H9 (cell line): ENCODE measurements around the gene HIP1R. TPM values are rescaled to one million over a fixed set of nuclear protein-coding genes. Genes with fewer than 3 reads are reported as not detected.

ENCODE experiments used
- DNase-seq: peaks from one replicate; pipeline ENCODE4 v3.0.0-alpha.2; 2017
- H2AFZ ChIP-seq: one replicate; pipeline ENCODE4 v1.6.1; 2013; ENCODE audit warnings: mild to moderate bottlenecking, low read length, control low read depth, moderate library complexity
- H2AK5ac ChIP-seq: 2 replicates; pipeline ENCODE4 v1.6.1; 2013; ENCODE audit warnings: low read length, control low read depth, mixed read lengths; ENCODE audit not compliant: insufficient read length
- H2BK120ac ChIP-seq: one replicate; pipeline ENCODE4 v1.6.1; 2013; ENCODE audit warnings: low read depth, mild to moderate bottlenecking, low read length, control low read depth, inconsistent platforms; ENCODE audit not compliant: poor library complexity, severe bottlenecking
- H2BK12ac ChIP-seq: 2 replicates; pipeline ENCODE4 v1.6.1; 2013; ENCODE audit warnings: low read length, control low read depth, mixed read lengths, low read depth; ENCODE audit not compliant: insufficient read length
- H2BK15ac ChIP-seq: 2 replicates; pipeline ENCODE4 v1.6.1; 2013; ENCODE audit warnings: low read depth, low read length, control low read depth
- H2BK20ac ChIP-seq: one replicate; pipeline ENCODE4 v1.6.1; 2013; ENCODE audit warnings: low read depth, mild to moderate bottlenecking, low read length, control low read depth, inconsistent platforms; ENCODE audit not compliant: poor library complexity, severe bottlenecking
- H2BK5ac ChIP-seq: 2 replicates; pipeline ENCODE4 v1.6.1; 2013; ENCODE audit warnings: low read length, control low read depth, mixed read lengths; ENCODE audit not compliant: insufficient read length
- H3K14ac ChIP-seq: 2 replicates; pipeline ENCODE4 v1.6.1; 2013; ENCODE audit warnings: low read length, control low read depth; ENCODE audit not compliant: insufficient read depth
- H3K18ac ChIP-seq: 2 replicates; pipeline ENCODE4 v1.6.1; 2013; ENCODE audit warnings: low read depth, mild to moderate bottlenecking, mixed read lengths, low read length, control low read depth; ENCODE audit not compliant: insufficient read length
- H3K23ac ChIP-seq: 2 replicates; pipeline ENCODE4 v1.6.1; 2013; ENCODE audit warnings: low read length, control low read depth, mixed read lengths, low read depth; ENCODE audit not compliant: insufficient read length
- H3K23me2 ChIP-seq: 2 replicates; pipeline ENCODE4 v1.6.1; 2013; ENCODE audit warnings: low read depth, mild to moderate bottlenecking, mixed read lengths, low read length, control low read depth; ENCODE audit not compliant: insufficient read length, poor library complexity, severe bottlenecking
- H3K27ac ChIP-seq: 2 replicates; pipeline ENCODE4 v1.5.1; 2013; ENCODE audit warnings: low read length, control low read depth, mixed read lengths, low read depth; ENCODE audit not compliant: insufficient read length
- H3K27me3 ChIP-seq: 2 replicates; pipeline ENCODE4 v1.6.1; 2013; ENCODE audit warnings: low read length, control low read depth, inconsistent platforms; ENCODE audit not compliant: insufficient read depth
- H3K4ac ChIP-seq: 2 replicates; pipeline ENCODE4 v1.6.1; 2013; ENCODE audit warnings: low read depth, mild to moderate bottlenecking, control low read depth, inconsistent platforms, low read length, moderate library complexity
- H3K4me1 ChIP-seq: 2 replicates; pipeline ENCODE4 v1.6.1; 2013; ENCODE audit warnings: low read length, control low read depth, inconsistent platforms; ENCODE audit not compliant: insufficient read depth
- H3K4me2 ChIP-seq: 2 replicates; pipeline ENCODE4 v1.6.1; 2013; ENCODE audit warnings: low read length, control low read depth, mixed read lengths; ENCODE audit not compliant: insufficient read length, insufficient read depth
- H3K56ac ChIP-seq: 2 replicates; pipeline ENCODE4 v1.6.1; 2013; ENCODE audit warnings: low read depth, mild to moderate bottlenecking, mixed read lengths, low read length, control low read depth; ENCODE audit not compliant: insufficient read length
- H3K79me1 ChIP-seq: 2 replicates; pipeline ENCODE4 v1.6.1; 2013; ENCODE audit warnings: low read depth, mild to moderate bottlenecking, moderate library complexity, low read length, control low read depth, inconsistent platforms; ENCODE audit not compliant: insufficient read depth, poor library complexity, severe bottlenecking
- H3K79me2 ChIP-seq: 2 replicates; pipeline ENCODE4 v1.6.1; 2013; ENCODE audit warnings: low read length, control low read depth, inconsistent platforms; ENCODE audit not compliant: insufficient read depth
- H3K9ac ChIP-seq: 2 replicates; pipeline ENCODE4 v1.6.1; 2013; ENCODE audit warnings: low read length, control low read depth, mixed read lengths; ENCODE audit not compliant: insufficient read length; ENCODE audit errors: extremely low read depth
- H3K9me3 ChIP-seq: one replicate; pipeline ENCODE4 v1.6.1; 2013; ENCODE audit warnings: low read depth, low read length, inconsistent platforms; ENCODE audit not compliant: control insufficient read depth
- H3T11ph ChIP-seq: one replicate; pipeline ENCODE4 v1.6.1; 2013; ENCODE audit warnings: mild to moderate bottlenecking, low read length, control low read depth, inconsistent platforms
- H4K20me1 ChIP-seq: one replicate; pipeline ENCODE4 v1.6.1; 2013; ENCODE audit not compliant: control insufficient read depth, insufficient read length, insufficient read depth
- H4K5ac ChIP-seq: 2 replicates; pipeline ENCODE4 v1.6.1; 2013; ENCODE audit warnings: low read depth, mild to moderate bottlenecking, mixed read lengths, low read length, control low read depth; ENCODE audit not compliant: insufficient read length
- H4K8ac ChIP-seq: replicated peaks from 2 replicates; pipeline ENCODE4 v1.6.1; 2013; ENCODE audit warnings: low read length, control low read depth, mixed read lengths, low read depth; ENCODE audit not compliant: insufficient read length
- H4K91ac ChIP-seq: 2 replicates; pipeline ENCODE4 v1.6.1; 2013; ENCODE audit warnings: low read depth, mild to moderate bottlenecking, moderate library complexity, mixed read lengths, low read length, control low read depth; ENCODE audit not compliant: insufficient read length
- H3K27ac Mint-ChIP-seq, 3 experiments: 2 replicates in 2 of 3; 3 replicates in 1 of 3; pipeline ENCODE4 v1.8.0; 2020 to 2021; ENCODE audit warnings: mixed read lengths in 3 of 3, mild to moderate bottlenecking in 1 of 3, moderate library complexity in 1 of 3
- H3K27me3 Mint-ChIP-seq: 2 replicates; pipeline ENCODE4 v1.8.0; 2021; ENCODE audit warnings: low read depth, mild to moderate bottlenecking, moderate library complexity, mixed read lengths
- H3K36me3 Mint-ChIP-seq, 3 experiments: 2 replicates in 2 of 3; 3 replicates in 1 of 3; pipeline ENCODE4 v1.8.0; 2020 to 2021; ENCODE audit warnings: low read depth in 3 of 3, mixed read lengths in 3 of 3; ENCODE audit not compliant: insufficient read depth in 1 of 3
- H3K4me1 Mint-ChIP-seq, 2 experiments: 2 replicates each; pipeline ENCODE4 v1.8.0; 2020; ENCODE audit warnings: mixed read lengths in 2 of 2
- H3K4me3 Mint-ChIP-seq, 2 experiments: 2 replicates in 1 of 2; 3 replicates in 1 of 2; pipeline ENCODE4 v1.8.0; 2020 to 2021; ENCODE audit warnings: mild to moderate bottlenecking in 2 of 2, mixed read lengths in 2 of 2, moderate library complexity in 1 of 2
- H3K9me3 Mint-ChIP-seq, 2 experiments: 2 replicates in 1 of 2; 3 replicates in 1 of 2; pipeline ENCODE4 v1.8.0; 2020; ENCODE audit warnings: mild to moderate bottlenecking in 2 of 2, mixed read lengths in 2 of 2, moderate library complexity in 1 of 2
- WGBS: extraction: QIAGEN DNeasy Blood & Tissue Kit; methylation state at CpG from one replicate; pipeline ENCODE4 v1.1.7; 2013; ENCODE audit warnings: missing lambda C conversion rate, low lambda C conversion rate, mixed read lengths; ENCODE audit not compliant: insufficient read length; ENCODE audit errors: extremely low coverage; 5-methylcytosine and 5-hydroxymethylcytosine counted together
- total RNA-seq: library from RNA; stranded (reverse); gene quantifications from 2 replicates; pipeline ENCODE4 v1.2.1, GENCODE V29; 2021
- TF ChIP-seq, protein P1 (sequence below): fragments of 200-600 bp; sonication (generic); conservative IDR thresholded peaks from 3 replicates; pipeline ENCODE4 v1.8.0; 2021; ENCODE audit warnings: antibody characterized with exemption, mild to moderate bottlenecking

Gene HIP1R
- total RNA-seq, 1 experiment from 2014 or later = 17.4 TPM

DNA sequence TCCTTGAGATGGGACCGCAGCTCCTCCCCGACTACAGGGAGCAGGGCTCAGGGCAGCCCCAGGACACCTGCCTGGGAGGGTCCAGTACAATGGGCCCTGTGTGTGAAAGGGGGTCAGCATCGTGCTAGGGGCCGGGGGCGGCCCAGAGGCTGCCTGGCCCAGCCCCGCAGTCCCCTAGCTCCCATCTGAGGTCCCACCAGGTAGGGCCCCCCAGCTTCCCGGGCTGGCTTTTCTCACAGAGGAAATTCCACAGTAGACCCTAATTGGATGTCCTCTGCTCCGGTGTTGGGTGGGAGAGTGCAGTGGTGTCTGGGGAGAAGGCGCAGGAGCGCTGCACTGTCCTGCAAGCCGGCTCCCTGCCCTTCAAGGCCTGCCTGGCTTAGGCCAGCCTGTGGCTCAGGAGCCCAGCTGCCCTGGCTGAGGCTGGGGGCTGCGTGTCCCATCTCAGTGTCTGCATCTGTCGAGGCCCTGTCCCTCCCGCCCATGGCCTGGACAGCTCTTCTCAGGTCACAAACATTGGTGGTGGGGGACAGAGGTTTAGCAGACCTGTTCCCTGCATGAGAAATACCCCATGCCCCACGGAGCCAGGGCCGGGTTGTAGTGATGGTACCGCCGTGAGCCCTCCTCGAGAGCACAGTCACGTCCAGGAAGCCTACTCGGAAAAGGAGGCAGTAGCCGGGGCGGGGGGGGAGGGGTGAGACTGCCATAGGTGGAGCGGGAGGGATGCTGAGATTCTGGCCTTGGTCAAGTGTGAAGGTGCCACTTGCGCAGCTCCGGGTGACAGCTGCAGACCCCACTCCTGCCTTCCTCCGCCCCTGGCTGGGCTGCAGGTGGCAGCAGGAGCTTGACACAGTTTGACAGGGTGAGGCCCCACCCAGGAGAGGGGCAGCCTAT lies 11.6 kb downstream of the HIP1R start:
- DNase-seq = peak; percentile 31
- H3K79me2 ChIP-seq = no peaks in the 10 kb centered on the region

More for the DNA sequence above, 11.6 kb downstream of the HIP1R start:
- no peak overlapping the region for H4K5ac ChIP-seq
- H3T11ph ChIP-seq = no peak overlapping the region
- H2BK20ac ChIP-seq = no peak overlapping the region
- H4K8ac ChIP-seq = no peak overlapping the region
- WGBS = no CpG with 5 or more reads among the region's 27 CpGs
- H3K4me2 ChIP-seq = no peak overlapping the region
- H2BK12ac ChIP-seq = no peak overlapping the region
- Mint-ChIP-seq H3K27ac (peak overlapping the region in 1 of 3 experiments; percentile 72; a peak in 1 of 7 replicates), H3K27me3 (peaks cover 5% of the 10 kb centered on the region), H3K4me3 (no peak overlapping the region), H3K36me3 (no peaks in the 10 kb centered on the region), H3K4me1 (peaks cover 11% of the 10 kb centered on the region in 2 experiments), H3K9me3 (no peaks in the 10 kb centered on the region)
- H3K56ac ChIP-seq = no peak overlapping the region
- no peak overlapping the region for H4K91ac ChIP-seq
- H3K14ac ChIP-seq = no peak overlapping the region; the same call in 1 of the 2 replicates
- H3K23ac ChIP-seq = no peak overlapping the region
- no peaks in the 10 kb centered on the region for H3K4me1 ChIP-seq
- H2AFZ ChIP-seq = no peak overlapping the region
- no peak overlapping the region for H2BK15ac ChIP-seq
- no peak overlapping the region for H2BK120ac ChIP-seq
- no peak overlapping the region for H3K9ac ChIP-seq
- no peaks in the 10 kb centered on the region for H3K23me2 ChIP-seq
- H3K9me3 ChIP-seq = no peaks in the 10 kb centered on the region
- H4K20me1 ChIP-seq = no peaks in the 10 kb centered on the region
- no peak overlapping the region for H3K4ac ChIP-seq
- no peak overlapping the region for H3K18ac ChIP-seq
- TF ChIP-seq, protein P1, sequence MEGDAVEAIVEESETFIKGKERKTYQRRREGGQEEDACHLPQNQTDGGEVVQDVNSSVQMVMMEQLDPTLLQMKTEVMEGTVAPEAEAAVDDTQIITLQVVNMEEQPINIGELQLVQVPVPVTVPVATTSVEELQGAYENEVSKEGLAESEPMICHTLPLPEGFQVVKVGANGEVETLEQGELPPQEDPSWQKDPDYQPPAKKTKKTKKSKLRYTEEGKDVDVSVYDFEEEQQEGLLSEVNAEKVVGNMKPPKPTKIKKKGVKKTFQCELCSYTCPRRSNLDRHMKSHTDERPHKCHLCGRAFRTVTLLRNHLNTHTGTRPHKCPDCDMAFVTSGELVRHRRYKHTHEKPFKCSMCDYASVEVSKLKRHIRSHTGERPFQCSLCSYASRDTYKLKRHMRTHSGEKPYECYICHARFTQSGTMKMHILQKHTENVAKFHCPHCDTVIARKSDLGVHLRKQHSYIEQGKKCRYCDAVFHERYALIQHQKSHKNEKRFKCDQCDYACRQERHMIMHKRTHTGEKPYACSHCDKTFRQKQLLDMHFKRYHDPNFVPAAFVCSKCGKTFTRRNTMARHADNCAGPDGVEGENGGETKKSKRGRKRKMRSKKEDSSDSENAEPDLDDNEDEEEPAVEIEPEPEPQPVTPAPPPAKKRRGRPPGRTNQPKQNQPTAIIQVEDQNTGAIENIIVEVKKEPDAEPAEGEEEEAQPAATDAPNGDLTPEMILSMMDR = no peak
- H2BK5ac ChIP-seq = no peak overlapping the region
- H3K79me1 ChIP-seq = no peaks in the 10 kb centered on the region
- H3K27ac ChIP-seq = no peak overlapping the region
- no peak overlapping the region for H2AK5ac ChIP-seq
- no peaks in the 10 kb centered on the region for H3K27me3 ChIP-seq
